ENCODE data around the gene MYBPC1. TPM values are rescaled to one million over a fixed set of nuclear protein-coding genes. Genes with fewer than 3 reads are reported as not detected.

Gene MYBPC1
- not detected in 2 replicates for total RNA-seq
- 83.5 TPM for total RNA-seq (2013)
- not detected in 2 replicates for polyA plus RNA-seq
- not detected in 2 replicates for polyA minus RNA-seq

GRCh38 chr12:101594700-101595099 is at the start of gene MYBPC1:
Gene MYBPC1 (plus strand): TSS chr12:101594971. CDS start chr12:101595071, 100 bp downstream.
- Mint-ChIP-seq H3K27ac (no peak within 1 kb of the TSS), H3K4me3 (no peak within 1 kb of the TSS), H3K4me1 (no peaks in the 10 kb centered on the region), H3K27me3 (peaks cover 7% of the 10 kb centered on the region), H3K9me3 (ENCODE audit: insufficient read depth) (no peaks in the 10 kb centered on the region)
- Histone ChIP-seq H3K27me3 (replicated peaks in 1 of 4; ENCODE audit: control extremely low read depth in 1 of 4, control insufficient read depth in 3 of 4, insufficient read depth in 4 of 4, low read length in 3 of 4) (peaks cover 0 to 4% (median 0%) of the 10 kb centered on the region in 4 experiments), H4K20me1 (ENCODE audit: control insufficient read depth, insufficient read depth, low read length, poor library complexity, severe bottlenecking) (no peaks in the 10 kb centered on the region), H3K79me2 (ENCODE audit: control insufficient read depth, insufficient read depth, low read length) (no peaks in the 10 kb centered on the region), H2AFZ (ENCODE audit: insufficient read depth, low read depth, low read length, poor library complexity, severe bottlenecking) (no peak within 1 kb of the TSS), H3K27ac (ENCODE audit: low read length in 2 of 2) (no peak within 1 kb of the TSS), H3K4me3 (ENCODE audit: control extremely low read depth in 1 of 5, extremely low read depth in 1 of 5, insufficient read depth in 1 of 5, low read depth in 2 of 5, low read length in 4 of 5) (no peak within 1 kb of the TSS), H3K4me1 (ENCODE audit: control insufficient read depth in 2 of 2, insufficient read depth in 2 of 2, low read length in 2 of 2) (no peaks in the 10 kb centered on the region), H3K9ac (ENCODE audit: low read length) (no peak within 1 kb of the TSS), H3K9me3 (ENCODE audit: control extremely low read depth in 1 of 3, control insufficient read depth in 2 of 3, insufficient read depth in 1 of 3, low read length in 2 of 3) (no peaks in the 10 kb centered on the region), H3K36me3 (replicated peaks in 1 of 2; ENCODE audit: control extremely low read depth in 1 of 2, control insufficient read depth in 1 of 2, extremely low read depth in 1 of 2, insufficient read depth in 2 of 2, low read length in 1 of 2) (no peaks in the 10 kb centered on the region), H3K4me2 (replicated peaks; ENCODE audit: low read depth, low read length, poor library complexity, severe bottlenecking) (no peak within 1 kb of the TSS)
- DNase-seq (no peak), ATAC-seq (ENCODE audit: low read depth) (no peak)
- ChIA-PET POLR2A (no interaction called here), CTCF (no interaction called here)
- WGBS (ENCODE audit: insufficient coverage) = 68% methylated on average over 6 of the region's 6 CpGs
- no peak for TF ChIP-seq CTCF (IDR thresholded peaks at IDR 0.05)
- no peak for TF ChIP-seq EZH2 (IDR thresholded peaks at IDR 0.05; ENCODE audit: borderline replicate concordance, insufficient read depth, low read depth, low read length, poor library complexity, severe bottlenecking)
- intact Hi-C loops (cut with micrococcal nuclease) = no loop called here

GRCh38 chr12:101551362-101552114 is 43.2 kb upstream of the MYBPC1 start:
- intact Hi-C loops (cut with micrococcal nuclease) = no loop called here
- peaks cover 0 to 8% (median 0%) of the 10 kb centered on the region in 3 donors for H3K9me3 ChIP-seq (ENCODE audit: control extremely low read depth in 1 of 3, control insufficient read depth in 2 of 3, insufficient read depth in 1 of 3, low read length in 2 of 3)
- DNase-seq (no peak), ATAC-seq (ENCODE audit: low read depth) (no peak)
- no peaks in the 10 kb centered on the region for H3K36me3 ChIP-seq (replicated peaks in 1 of 2; ENCODE audit: control extremely low read depth in 1 of 2, control insufficient read depth in 1 of 2, extremely low read depth in 1 of 2, insufficient read depth in 2 of 2, low read length in 1 of 2)
- no peaks in the 10 kb centered on the region for H4K20me1 ChIP-seq (ENCODE audit: control insufficient read depth, insufficient read depth, low read length, poor library complexity, severe bottlenecking)
- no peak overlapping the region for H3K4me2 ChIP-seq (replicated peaks; ENCODE audit: low read depth, low read length, poor library complexity, severe bottlenecking)
- peaks cover 20% of the 10 kb centered on the region for H3K27me3 Mint-ChIP-seq
- H3K4me1 Mint-ChIP-seq = no peaks in the 10 kb centered on the region
- POLR2A ChIA-PET = no interaction called here
- no peak overlapping the region for H2AFZ ChIP-seq (ENCODE audit: insufficient read depth, low read depth, low read length, poor library complexity, severe bottlenecking)
- H3K27ac ChIP-seq (ENCODE audit: low read length in 2 of 2) = no peak overlapping the region
- H3K4me3 ChIP-seq (ENCODE audit: control extremely low read depth in 1 of 5, extremely low read depth in 1 of 5, insufficient read depth in 1 of 5, low read depth in 2 of 5, low read length in 4 of 5) = no peak overlapping the region
- no peak overlapping the region for H3K27ac Mint-ChIP-seq
- no peak overlapping the region for H3K9ac ChIP-seq (ENCODE audit: low read length)
- no peak for TF ChIP-seq EZH2 (IDR thresholded peaks at IDR 0.05; ENCODE audit: borderline replicate concordance, insufficient read depth, low read depth, low read length, poor library complexity, severe bottlenecking)
- TF ChIP-seq CTCF (IDR thresholded peaks at IDR 0.05) = no peak
- CTCF ChIA-PET = interaction anchor here (0.6 to 0.9 kb wide), 2 partner anchors 9 to 208 kb away, joined by 3 to 4 read pairs; no protein-coding TSS in a partner anchor
- H3K4me1 ChIP-seq (ENCODE audit: control insufficient read depth in 2 of 2, insufficient read depth in 2 of 2, low read length in 2 of 2) = no peaks in the 10 kb centered on the region
- WGBS (ENCODE audit: insufficient coverage) = 68% methylated on average over 3 of the region's 6 CpGs
- H3K4me3 Mint-ChIP-seq = no peak overlapping the region
- peaks cover 0 to 4% (median 2%) of the 10 kb centered on the region in 4 experiments for H3K27me3 ChIP-seq (replicated peaks in 1 of 4; ENCODE audit: control extremely low read depth in 1 of 4, control insufficient read depth in 3 of 4, insufficient read depth in 4 of 4, low read length in 3 of 4)
- no peaks in the 10 kb centered on the region for H3K79me2 ChIP-seq (ENCODE audit: control insufficient read depth, insufficient read depth, low read length)
- no peaks in the 10 kb centered on the region for H3K9me3 Mint-ChIP-seq (ENCODE audit: insufficient read depth)
